ENCODE data around the gene SOX5.
"Not testable (repeated sequence)": the region's sequence is repeated elsewhere in the genome, so short reads cannot be mapped to it uniquely, and the experiment has no call there.

SOX5 gene

GRCh38 chr12:23731493-23731892, 218.0 kb downstream of the SOX5 start:
- Mint-ChIP-seq H3K36me3 (no peaks in the 10 kb centered on the region), H3K4me3 (no peak overlapping the region), H3K27ac (no peak overlapping the region), H3K9me3 (peaks cover 3% of the 10 kb centered on the region), H3K4me1 (no peaks in the 10 kb centered on the region), H3K27me3 (no peaks in the 10 kb centered on the region)
- DNase-seq = no peak
- CTCF ChIA-PET = no interaction called here

DNA sequence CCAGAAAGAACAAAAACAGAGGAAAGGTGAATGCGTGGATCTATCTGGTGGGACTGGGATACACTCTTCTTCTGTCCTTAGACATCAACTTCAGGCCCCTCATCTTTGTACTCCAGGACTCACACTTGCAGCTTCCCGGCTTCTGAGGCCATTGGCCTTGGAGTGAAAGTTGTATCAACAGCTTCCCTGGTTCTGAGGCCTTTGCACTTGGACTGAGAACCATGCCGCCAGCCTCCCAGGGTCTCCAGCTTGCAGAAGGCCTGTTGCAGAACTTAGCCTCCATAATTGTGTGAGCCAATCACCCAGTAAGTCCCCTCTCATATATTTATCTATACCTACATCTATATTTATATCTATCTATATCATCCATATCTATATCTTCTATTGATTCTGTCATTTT, 218.4 kb downstream of the SOX5 start:
- H3K36me3 Mint-ChIP-seq = no peaks in the 10 kb centered on the region

GRCh38 chr12:23729359-23729758, 220.1 kb downstream of the SOX5 start:
- Mint-ChIP-seq H3K27me3 (no peaks in the 10 kb centered on the region), H3K4me1 (no peaks in the 10 kb centered on the region), H3K9me3 (peaks cover 2% of the 10 kb centered on the region), H3K36me3 (no peaks in the 10 kb centered on the region), H3K27ac (no peak overlapping the region), H3K4me3 (no peak overlapping the region)
- no peak for DNase-seq
- CTCF ChIA-PET = no interaction called here

More for the DNA sequence above, 218.4 kb downstream of the SOX5 start:
- no peak for DNase-seq
- CTCF ChIA-PET = no interaction called here
- H3K27ac Mint-ChIP-seq = no peak overlapping the region
- H3K4me1 Mint-ChIP-seq = no peaks in the 10 kb centered on the region
- no peak overlapping the region for H3K4me3 Mint-ChIP-seq
- no peaks in the 10 kb centered on the region for H3K27me3 Mint-ChIP-seq
- peaks cover 3% of the 10 kb centered on the region for H3K9me3 Mint-ChIP-seq

- Mint-ChIP-seq H3K9me3 (peaks cover 2% of the 10 kb centered on the region), H3K27me3 (no peaks in the 10 kb centered on the region), H3K27ac (no peak overlapping the region), H3K4me3 (no peak overlapping the region), H3K36me3 (no peaks in the 10 kb centered on the region), H3K4me1 (no peaks in the 10 kb centered on the region)
- CTCF ChIA-PET = no interaction called here
- no peak for DNase-seq
These were observed 222.8 kb downstream of the SOX5 start for GRCh38 chr12:23726646-23727045.

- H3K27me3 Mint-ChIP-seq = no peaks in the 10 kb centered on the region
- no peak for DNase-seq
- no peak overlapping the region for H3K4me3 Mint-ChIP-seq
- CTCF ChIA-PET = no interaction called here
- H3K36me3 Mint-ChIP-seq = no peaks in the 10 kb centered on the region
- no peak overlapping the region for H3K27ac Mint-ChIP-seq
- H3K4me1 Mint-ChIP-seq = no peaks in the 10 kb centered on the region
- no peaks in the 10 kb centered on the region for H3K9me3 Mint-ChIP-seq
These were observed 226.8 kb downstream of the SOX5 start for GRCh38 chr12:23722655-23723054.

DNA sequence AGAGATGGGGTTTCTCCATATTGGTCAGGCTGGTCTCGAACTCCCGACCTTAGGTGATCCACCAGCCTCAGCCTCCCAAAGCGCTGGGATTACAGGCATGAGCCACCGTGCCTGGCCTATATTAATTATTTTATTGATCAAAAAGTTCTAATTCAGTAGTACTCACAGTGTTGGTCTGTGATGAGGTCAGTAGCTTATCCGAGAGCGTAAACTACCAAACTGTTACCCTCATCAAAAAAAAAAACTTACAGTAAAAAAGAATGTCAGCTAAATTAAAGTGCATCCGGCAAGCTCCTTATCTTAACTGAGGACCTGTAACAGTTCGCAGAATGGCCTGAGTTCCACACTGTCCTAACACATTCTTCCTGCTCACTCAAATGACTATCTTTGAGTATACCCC, 228.2 kb downstream of the SOX5 start:
- Mint-ChIP-seq H3K36me3 (no peaks in the 10 kb centered on the region), H3K27me3 (no peaks in the 10 kb centered on the region), H3K27ac (no peak overlapping the region), H3K9me3 (no peaks in the 10 kb centered on the region), H3K4me1 (no peaks in the 10 kb centered on the region), H3K4me3 (no peak overlapping the region)
- no peak for DNase-seq
- CTCF ChIA-PET = no interaction called here

- no peaks in the 10 kb centered on the region for H3K4me1 Mint-ChIP-seq
- CTCF ChIA-PET = no interaction called here
- H3K4me3 Mint-ChIP-seq = no peak overlapping the region
- no peaks in the 10 kb centered on the region for H3K9me3 Mint-ChIP-seq
- H3K27ac Mint-ChIP-seq = no peak overlapping the region
- H3K27me3 Mint-ChIP-seq = no peaks in the 10 kb centered on the region
- no peaks in the 10 kb centered on the region for H3K36me3 Mint-ChIP-seq
- no peak for DNase-seq
These were observed 230.0 kb downstream of the SOX5 start for GRCh38 chr12:23719493-23719892.

GRCh38 chr12:23710361-23710760, 239.1 kb downstream of the SOX5 start:
- H3K4me3 Mint-ChIP-seq, H3K4me1 Mint-ChIP-seq, H3K27ac Mint-ChIP-seq, H3K9me3 Mint-ChIP-seq, DNase-seq, H3K27me3 Mint-ChIP-seq, CTCF ChIA-PET, H3K36me3 Mint-ChIP-seq: not testable (repeated sequence)

- CTCF ChIA-PET = no interaction called here
- H3K27ac Mint-ChIP-seq = no peak overlapping the region
- H3K36me3 Mint-ChIP-seq = no peaks in the 10 kb centered on the region
- no peaks in the 10 kb centered on the region for H3K9me3 Mint-ChIP-seq
- H3K27me3 Mint-ChIP-seq = no peaks in the 10 kb centered on the region
- no peak for DNase-seq
- no peak overlapping the region for H3K4me3 Mint-ChIP-seq
- no peaks in the 10 kb centered on the region for H3K4me1 Mint-ChIP-seq
These were observed 241.2 kb downstream of the SOX5 start for GRCh38 chr12:23708185-23708837.

- H3K4me3 Mint-ChIP-seq = no peak overlapping the region
- H3K27ac Mint-ChIP-seq = no peak overlapping the region
- DNase-seq = no peak
- no peaks in the 10 kb centered on the region for H3K9me3 Mint-ChIP-seq
- no peaks in the 10 kb centered on the region for H3K27me3 Mint-ChIP-seq
- H3K36me3 Mint-ChIP-seq = no peaks in the 10 kb centered on the region
- CTCF ChIA-PET = no interaction called here
- H3K4me1 Mint-ChIP-seq = no peaks in the 10 kb centered on the region
These were observed 242.2 kb downstream of the SOX5 start for GRCh38 chr12:23707270-23707669.

DNA sequence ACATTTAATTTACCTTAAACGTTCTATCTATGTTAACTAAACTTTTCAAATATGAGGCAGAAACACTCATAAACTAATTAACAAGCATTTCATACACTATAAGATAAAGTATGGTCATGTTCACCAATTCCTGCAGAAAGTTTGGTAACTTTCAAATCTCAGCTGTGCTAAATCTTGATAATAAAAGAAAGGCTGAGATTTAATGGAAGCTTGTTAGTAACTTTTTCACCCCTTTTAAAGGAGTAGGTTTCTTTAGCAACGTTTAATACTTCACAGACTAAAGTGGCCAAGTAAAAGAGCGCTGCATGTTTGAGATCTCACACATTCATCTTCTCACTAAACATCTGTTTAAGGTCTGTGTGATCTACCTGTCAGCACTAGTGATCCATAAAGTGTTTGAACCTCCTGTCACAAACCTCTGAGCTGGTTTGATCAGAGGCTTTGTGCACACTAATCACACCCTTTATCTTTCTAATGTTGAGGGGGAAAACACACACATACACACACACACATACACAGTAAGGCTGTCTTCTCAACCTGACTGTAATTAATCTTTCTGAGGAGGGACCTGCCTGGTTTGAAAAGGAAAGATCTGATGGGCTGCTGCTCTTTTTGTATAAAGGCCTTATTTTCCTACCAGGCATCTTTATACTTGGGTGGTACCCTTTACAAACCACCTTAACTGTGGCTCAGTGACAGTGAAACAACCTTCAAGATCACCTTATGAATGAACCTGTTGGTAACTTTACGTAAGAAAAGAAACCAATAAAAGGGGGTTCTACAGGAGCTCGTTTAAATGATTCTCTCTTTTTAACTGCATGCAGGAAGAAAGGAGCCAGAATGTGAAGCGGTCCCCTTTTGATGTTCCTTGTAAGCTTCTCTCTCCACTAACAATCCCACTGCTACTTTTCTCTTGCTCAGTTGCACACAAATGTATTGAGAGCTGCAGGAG, 244.2 kb downstream of the SOX5 start:
- no peaks in the 10 kb centered on the region for H3K27me3 Mint-ChIP-seq
- no peak overlapping the region for H3K4me3 Mint-ChIP-seq
- H3K9me3 Mint-ChIP-seq = no peaks in the 10 kb centered on the region
- no peaks in the 10 kb centered on the region for H3K4me1 Mint-ChIP-seq
- CTCF ChIA-PET = no interaction called here
- no peak overlapping the region for H3K27ac Mint-ChIP-seq
- no peak for DNase-seq
- no peaks in the 10 kb centered on the region for H3K36me3 Mint-ChIP-seq

DNA sequence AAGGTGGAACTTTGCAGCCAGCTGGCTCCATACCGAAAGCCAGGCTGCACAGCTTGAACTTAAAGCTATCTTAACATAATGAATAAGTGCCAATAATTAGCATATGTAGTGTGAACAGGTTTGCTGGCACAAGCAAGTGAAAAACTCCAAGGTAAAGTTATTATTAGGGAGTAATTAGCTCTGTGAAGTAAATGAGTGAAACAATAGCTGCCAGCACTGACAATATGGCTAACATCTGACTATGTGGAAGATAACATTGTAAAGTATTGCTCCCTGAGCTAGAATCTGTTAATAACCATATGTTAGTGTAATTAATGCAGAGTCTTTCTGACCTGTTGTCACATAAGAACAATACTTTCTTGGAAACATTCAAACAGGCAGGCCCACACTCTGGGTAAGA, 246.4 kb downstream of the SOX5 start:
- H3K36me3 Mint-ChIP-seq = no peaks in the 10 kb centered on the region
- no peak overlapping the region for H3K27ac Mint-ChIP-seq
- CTCF ChIA-PET = no interaction called here

GRCh38 chr12:23699031-23699430, 250.4 kb downstream of the SOX5 start:
- no peak for DNase-seq
- Mint-ChIP-seq H3K27me3 (no peaks in the 10 kb centered on the region), H3K4me1 (no peaks in the 10 kb centered on the region), H3K4me3 (no peak overlapping the region), H3K36me3 (no peaks in the 10 kb centered on the region), H3K27ac (no peak overlapping the region), H3K9me3 (no peaks in the 10 kb centered on the region)
- CTCF ChIA-PET = no interaction called here

More for the DNA sequence above, 246.4 kb downstream of the SOX5 start:
- no peaks in the 10 kb centered on the region for H3K4me1 Mint-ChIP-seq
- H3K27me3 Mint-ChIP-seq = no peaks in the 10 kb centered on the region
- DNase-seq = no peak
- H3K9me3 Mint-ChIP-seq = no peaks in the 10 kb centered on the region
- no peak overlapping the region for H3K4me3 Mint-ChIP-seq

- no peaks in the 10 kb centered on the region for H3K9me3 Mint-ChIP-seq
- H3K4me1 Mint-ChIP-seq = no peaks in the 10 kb centered on the region
- no peaks in the 10 kb centered on the region for H3K36me3 Mint-ChIP-seq
- no peaks in the 10 kb centered on the region for H3K27me3 Mint-ChIP-seq
- no peak for DNase-seq
- H3K27ac Mint-ChIP-seq = no peak overlapping the region
- H3K4me3 Mint-ChIP-seq = no peak overlapping the region
- CTCF ChIA-PET = no interaction called here
These were observed 254.6 kb downstream of the SOX5 start for GRCh38 chr12:23694920-23695319.

- Mint-ChIP-seq H3K27ac (no peak overlapping the region), H3K4me1 (no peaks in the 10 kb centered on the region), H3K9me3 (no peaks in the 10 kb centered on the region), H3K4me3 (no peak overlapping the region), H3K36me3 (no peaks in the 10 kb centered on the region), H3K27me3 (no peaks in the 10 kb centered on the region)
- CTCF ChIA-PET = no interaction called here
- DNase-seq = no peak
These were observed 255.2 kb downstream of the SOX5 start for GRCh38 chr12:23694307-23694706.

Data from activated naive CD4-positive, alpha-beta T cell treated with anti-CD3 and anti-CD28 coated beads, Interleukin-2, amount 10 ng/mL, durations not matched to agents 7 days and 5 days (primary cell).